Activated B cell treated with CpG ODN at 0.5 μM for 24 hours (primary cell): ENCODE measurements around the gene FPR2. TPM values are rescaled to one million over a fixed set of nuclear protein-coding genes. Genes with fewer than 3 reads are reported as not detected.

Experiments
- ATAC-seq: fragments of 200-7000 bp; cut with Tn5 transposase; one replicate; pipeline ENCODE4 v1.10.0; 2021; ENCODE audit warnings: low read depth, mild to moderate bottlenecking, moderate library complexity
- CTCF ChIA-PET: fragments of 350-600 bp; sonication (Branson Sonifier 250); formaldehyde crosslinking; loops from one replicate; lab custom pipeline; 2021; ENCODE audit warnings: antibody characterized with exemption; lab: Charles Lee
- POLR2A ChIA-PET: fragments of 350-600 bp; sonication (Branson Sonifier 250); formaldehyde crosslinking; loops from one replicate; lab custom pipeline; 2021; ENCODE audit warnings: antibody characterized with exemption; lab: Charles Lee
- DNase-seq: peaks from one replicate; pipeline ENCODE4 v3.0.0; 2022
- H3K27ac Mint-ChIP-seq: one replicate; pipeline ENCODE4 v1.8.0; 2020; ENCODE audit warnings: mixed read lengths
- H3K27me3 Mint-ChIP-seq: one replicate; pipeline ENCODE4 v1.8.0; 2021; ENCODE audit warnings: mixed read lengths
- H3K36me3 Mint-ChIP-seq: one replicate; pipeline ENCODE4 v1.8.0; 2021; ENCODE audit warnings: low read depth, mixed read lengths
- H3K4me1 Mint-ChIP-seq: one replicate; pipeline ENCODE4 v1.8.0; 2021; ENCODE audit warnings: mixed read lengths
- H3K4me3 Mint-ChIP-seq: one replicate; pipeline ENCODE4 v1.8.0; 2020; ENCODE audit warnings: mild to moderate bottlenecking, mixed read lengths
- H3K9me3 Mint-ChIP-seq: one replicate; pipeline ENCODE4 v1.8.0; 2020; ENCODE audit warnings: mixed read lengths
- CTCF ChIP-seq: fragments of 200-600 bp; IDR thresholded peaks from one replicate; pipeline ENCODE4 v1.8.0; 2022; ENCODE audit warnings: antibody characterized with exemption, mild to moderate bottlenecking
- intact Hi-C: fragments of 100-400 bp; cut with micrococcal nuclease; formaldehyde crosslinking; loops from one replicate; pipeline ENCODE4 v1.15.1; 2024
- total RNA-seq: library from RNA; stranded (reverse); gene quantifications from 2 replicates; pipeline ENCODE4 v1.2.3, GENCODE V29; 2022

The FPR2 gene
- total RNA-seq, 1 donor from 2014 or later = not detected

DNA sequence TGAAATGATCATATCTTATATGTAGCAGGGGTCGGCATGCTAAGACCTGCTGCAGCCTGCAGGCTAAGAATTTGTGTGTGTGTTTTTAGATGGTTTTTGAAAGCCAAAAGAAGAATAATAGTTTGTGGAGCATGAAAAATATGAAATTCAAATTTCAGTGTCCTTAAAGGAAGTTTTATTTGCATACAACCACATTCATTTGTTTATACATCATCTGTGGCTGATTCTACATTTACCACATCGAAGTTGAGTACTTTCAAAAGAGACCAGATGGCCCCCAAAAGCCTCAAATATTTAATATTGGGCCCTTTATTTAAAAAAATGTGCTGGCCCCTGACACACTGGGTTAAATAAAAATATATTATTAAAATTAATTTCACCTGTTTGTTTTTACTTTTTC, 38.5 kb upstream of the FPR2 start:
- intact Hi-C loops = no loop called here
- Mint-ChIP-seq H3K9me3 (peaks cover 2% of the 10 kb centered on the region), H3K4me3 (no peak overlapping the region), H3K27me3 (peaks cover 45% of the 10 kb centered on the region), H3K27ac (no peak overlapping the region), H3K4me1 (peaks cover 5% of the 10 kb centered on the region), H3K36me3 (no peaks in the 10 kb centered on the region)
- DNase-seq (no peak), ATAC-seq (no peak)
- no peak for TF ChIP-seq CTCF
- CTCF ChIA-PET = no interaction called here
- POLR2A ChIA-PET = no interaction called here

DNA sequence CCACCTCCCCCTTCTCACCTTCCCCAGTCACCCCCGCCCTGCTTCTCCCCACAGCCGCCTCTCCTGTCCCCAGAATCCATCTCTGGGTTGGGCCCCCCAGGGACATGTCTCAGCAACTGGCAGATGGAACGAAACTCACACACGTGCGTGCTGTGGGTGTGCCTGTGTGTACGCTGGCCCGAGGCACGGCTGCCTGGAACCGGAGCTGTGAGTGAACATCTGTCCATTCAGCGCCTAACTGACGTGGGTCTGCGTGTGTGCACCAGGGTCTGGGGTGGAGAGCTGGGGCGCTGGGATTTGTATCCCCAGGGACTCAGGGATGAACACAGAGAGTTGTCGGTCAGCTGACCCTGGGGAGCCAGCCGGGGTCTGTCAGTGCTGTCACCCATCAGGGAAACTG, 36.4 kb upstream of the FPR2 start:
- CTCF ChIA-PET = no interaction called here
- peaks cover 45% of the 10 kb centered on the region for H3K27me3 Mint-ChIP-seq

DNA sequence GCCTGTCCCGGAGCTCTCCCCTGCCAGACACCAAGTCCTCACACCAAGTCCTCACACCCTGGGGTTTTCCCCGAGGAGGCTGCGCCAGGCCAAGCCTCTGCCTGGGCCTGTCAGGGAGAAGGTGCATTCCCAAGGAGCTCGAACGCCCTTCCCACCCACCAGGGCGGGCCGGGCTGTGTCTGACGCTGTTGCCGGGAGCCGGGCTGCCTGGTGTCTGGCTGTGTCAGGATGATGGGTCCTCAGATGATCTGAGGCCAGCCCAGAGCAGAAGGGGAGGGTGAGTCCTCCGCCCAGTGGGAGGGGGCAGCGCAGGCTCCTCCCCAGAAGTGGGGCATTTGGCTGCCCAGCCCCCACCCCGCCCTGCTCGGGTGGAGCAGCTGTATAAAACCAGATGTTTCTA, 34.9 kb upstream of the FPR2 start:
- CTCF ChIA-PET = no interaction called here
- H3K27me3 Mint-ChIP-seq = peaks cover 36% of the 10 kb centered on the region
- peaks cover 5% of the 10 kb centered on the region for H3K9me3 Mint-ChIP-seq

More for the DNA sequence above, 36.4 kb upstream of the FPR2 start:
- intact Hi-C loops = no loop called here
- Mint-ChIP-seq H3K27ac (no peak overlapping the region), H3K36me3 (no peaks in the 10 kb centered on the region), H3K4me3 (no peak overlapping the region), H3K4me1 (peaks cover 5% of the 10 kb centered on the region), H3K9me3 (peaks cover 2% of the 10 kb centered on the region)
- POLR2A ChIA-PET = no interaction called here
- no peak for TF ChIP-seq CTCF
- ATAC-seq = no peak
- no peak for DNase-seq

GRCh38 chr19:51727349-51727880, 33.6 kb upstream of the FPR2 start:
- Mint-ChIP-seq H3K4me3 (no peak overlapping the region), H3K4me1 (peaks cover 3% of the 10 kb centered on the region), H3K27ac (no peak overlapping the region), H3K36me3 (no peaks in the 10 kb centered on the region), H3K27me3 (peaks cover 36% of the 10 kb centered on the region), H3K9me3 (peaks cover 12% of the 10 kb centered on the region)
- ATAC-seq = no peak
- DNase-seq = no peak
- TF ChIP-seq CTCF = no peak
- intact Hi-C loops = no loop called here
- POLR2A ChIA-PET = no interaction called here
- CTCF ChIA-PET = no interaction called here

More for the DNA sequence above, 34.9 kb upstream of the FPR2 start:
- POLR2A ChIA-PET = no interaction called here
- Mint-ChIP-seq H3K4me3 (no peak overlapping the region), H3K27ac (no peak overlapping the region), H3K4me1 (peaks cover 5% of the 10 kb centered on the region), H3K36me3 (no peaks in the 10 kb centered on the region)
- intact Hi-C loops = no loop called here
- no peak for TF ChIP-seq CTCF
- no peak for DNase-seq
- no peak for ATAC-seq

DNA sequence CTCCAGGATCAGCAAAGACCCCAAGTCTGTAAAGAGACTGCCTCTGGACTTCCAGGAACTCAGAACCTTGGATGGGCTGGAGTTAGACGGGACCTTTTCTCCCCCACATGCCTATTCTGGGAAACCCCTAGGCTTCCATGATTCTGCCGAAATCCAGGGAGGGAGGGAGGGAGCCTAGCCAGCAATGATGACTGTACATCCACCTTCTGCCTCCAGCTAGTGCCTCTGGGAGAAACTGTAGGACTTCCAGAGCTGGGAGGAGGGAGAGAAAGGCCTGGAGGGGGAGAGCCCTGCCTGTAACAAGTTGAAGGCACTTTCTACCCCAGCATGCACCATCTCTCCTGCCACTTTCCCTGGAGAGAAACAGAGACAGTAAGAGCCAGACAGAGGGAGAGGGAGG, 31.2 kb upstream of the FPR2 start:
- no peak for DNase-seq
- Mint-ChIP-seq H3K27me3 (peaks cover 29% of the 10 kb centered on the region), H3K4me3 (no peak overlapping the region), H3K36me3 (no peaks in the 10 kb centered on the region), H3K4me1 (no peaks in the 10 kb centered on the region), H3K9me3 (peaks cover 10% of the 10 kb centered on the region), H3K27ac (no peak overlapping the region)
- ChIA-PET POLR2A (no interaction called here), CTCF (no interaction called here)
- intact Hi-C loops = no loop called here
- no peak for TF ChIP-seq CTCF
- no peak for ATAC-seq
